HL-60 (cell line): ENCODE measurements around the gene TYMP.

Experiments used
- DNase-seq, 2 experiments: peaks; one replicate each; pipeline ENCODE4 v3.0.0-alpha.2; 2010 to 2020; ENCODE audit warnings: low read depth in 1 of 2, low spot score in 1 of 2
- H3K27ac ChIP-seq: fragments of 250-450 bp; sonication (Bioruptor Pico); replicated peaks from 2 replicates; pipeline ENCODE4 v1.5.1; 2020; ENCODE audit warnings: mild to moderate bottlenecking, moderate library complexity
- H3K27me3 ChIP-seq: fragments of 250-450 bp; sonication (Bioruptor Pico); 2 replicates; pipeline ENCODE4 v1.5.1; 2021; ENCODE audit warnings: mild to moderate bottlenecking, moderate library complexity; ENCODE audit not compliant: insufficient read depth, poor library complexity, severe bottlenecking
- H3K4me3 ChIP-seq: replicated peaks from 2 replicates; pipeline ENCODE4 v1.5.1; 2011; ENCODE audit warnings: mild to moderate bottlenecking, control low read depth, low read length; ENCODE audit not compliant: insufficient read depth
- CTCF ChIP-seq: IDR thresholded peaks from one replicate; pipeline ENCODE4 v1.5.1; 2011; ENCODE audit warnings: low read length, control low read depth, inconsistent platforms; ENCODE audit not compliant: insufficient read depth
- GABPA ChIP-seq: IDR thresholded peaks from 2 replicates; pipeline ENCODE4 v1.6.1; 2012; ENCODE audit warnings: low read depth
- POLR2AphosphoS5 ChIP-seq: IDR thresholded peaks from 2 replicates; pipeline ENCODE4 v1.6.1; 2012; ENCODE audit warnings: low read depth
- SPI1 ChIP-seq: IDR thresholded peaks from 2 replicates; pipeline ENCODE4 v1.6.1; 2012; ENCODE audit warnings: low read depth, mild to moderate bottlenecking, borderline replicate concordance
- TF ChIP-seq, protein P1 (sequence below): IDR thresholded peaks from 2 replicates; pipeline ENCODE4 v1.6.1; 2012; ENCODE audit warnings: low read depth; ENCODE audit not compliant: insufficient replicate concordance

The TYMP gene

DNA sequence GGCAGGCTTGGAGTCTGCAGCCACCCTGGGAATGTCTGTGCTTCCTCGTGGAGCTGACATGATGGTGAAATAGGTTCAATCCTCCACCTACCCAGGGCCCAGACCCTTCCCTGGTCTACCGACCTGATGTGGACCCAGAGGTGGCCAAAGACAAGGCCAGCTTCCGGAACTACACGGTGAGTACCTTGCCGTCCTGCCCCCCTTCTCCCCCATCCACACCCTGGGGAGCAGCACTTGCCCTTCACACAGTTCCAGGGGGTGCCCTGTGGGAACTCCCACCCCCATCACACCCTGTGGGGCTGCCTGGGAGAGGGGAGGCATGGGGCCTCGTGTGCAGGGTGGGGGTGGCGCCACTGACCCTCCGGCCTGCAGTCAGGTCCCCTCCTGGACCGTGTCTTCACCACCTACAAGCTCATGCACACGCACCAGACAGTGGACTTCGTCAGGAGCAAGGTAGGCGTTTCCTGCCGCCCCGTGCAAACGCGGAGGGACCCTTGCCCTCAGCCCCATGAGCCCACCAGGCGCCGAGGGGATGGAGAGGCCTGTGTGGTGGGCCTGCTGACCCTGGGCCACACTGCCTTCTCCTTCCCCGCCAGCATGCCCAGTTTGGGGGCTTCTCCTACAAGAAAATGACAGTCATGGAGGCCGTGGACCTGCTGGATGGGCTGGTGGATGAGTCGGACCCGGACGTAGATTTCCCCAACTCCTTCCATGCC, 42.4 kb downstream of the TYMP start:
- Histone ChIP-seq H3K27ac (no peak overlapping the region), H3K27me3 (no peaks in the 10 kb centered on the region), H3K4me3 (no peak overlapping the region)
- DNase-seq, result no peak
- TF ChIP-seq, protein P1, sequence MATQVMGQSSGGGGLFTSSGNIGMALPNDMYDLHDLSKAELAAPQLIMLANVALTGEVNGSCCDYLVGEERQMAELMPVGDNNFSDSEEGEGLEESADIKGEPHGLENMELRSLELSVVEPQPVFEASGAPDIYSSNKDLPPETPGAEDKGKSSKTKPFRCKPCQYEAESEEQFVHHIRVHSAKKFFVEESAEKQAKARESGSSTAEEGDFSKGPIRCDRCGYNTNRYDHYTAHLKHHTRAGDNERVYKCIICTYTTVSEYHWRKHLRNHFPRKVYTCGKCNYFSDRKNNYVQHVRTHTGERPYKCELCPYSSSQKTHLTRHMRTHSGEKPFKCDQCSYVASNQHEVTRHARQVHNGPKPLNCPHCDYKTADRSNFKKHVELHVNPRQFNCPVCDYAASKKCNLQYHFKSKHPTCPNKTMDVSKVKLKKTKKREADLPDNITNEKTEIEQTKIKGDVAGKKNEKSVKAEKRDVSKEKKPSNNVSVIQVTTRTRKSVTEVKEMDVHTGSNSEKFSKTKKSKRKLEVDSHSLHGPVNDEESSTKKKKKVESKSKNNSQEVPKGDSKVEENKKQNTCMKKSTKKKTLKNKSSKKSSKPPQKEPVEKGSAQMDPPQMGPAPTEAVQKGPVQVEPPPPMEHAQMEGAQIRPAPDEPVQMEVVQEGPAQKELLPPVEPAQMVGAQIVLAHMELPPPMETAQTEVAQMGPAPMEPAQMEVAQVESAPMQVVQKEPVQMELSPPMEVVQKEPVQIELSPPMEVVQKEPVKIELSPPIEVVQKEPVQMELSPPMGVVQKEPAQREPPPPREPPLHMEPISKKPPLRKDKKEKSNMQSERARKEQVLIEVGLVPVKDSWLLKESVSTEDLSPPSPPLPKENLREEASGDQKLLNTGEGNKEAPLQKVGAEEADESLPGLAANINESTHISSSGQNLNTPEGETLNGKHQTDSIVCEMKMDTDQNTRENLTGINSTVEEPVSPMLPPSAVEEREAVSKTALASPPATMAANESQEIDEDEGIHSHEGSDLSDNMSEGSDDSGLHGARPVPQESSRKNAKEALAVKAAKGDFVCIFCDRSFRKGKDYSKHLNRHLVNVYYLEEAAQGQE, result no peak

- TF ChIP-seq CTCF (no peak), GABPA (no peak), SPI1 (no peak), POLR2AphosphoS5 (no peak)
- TF ChIP-seq, protein P1, result no peak
- peaks cover 6% of the 10 kb centered on the region for H3K27me3 ChIP-seq
- no peak for DNase-seq
- no peak within 1 kb of the TSS for H3K27ac ChIP-seq
- H3K4me3 ChIP-seq, result no peak within 1 kb of the TSS
Observed at GRCh38 chr22:50486561-50487289, 43.1 kb downstream of the TYMP start, which contains the start of gene MIOX. TSS of gene MIOX (plus strand) at chr22:50486859. CDS start at chr22:50486898, 39 bp downstream.

DNA sequence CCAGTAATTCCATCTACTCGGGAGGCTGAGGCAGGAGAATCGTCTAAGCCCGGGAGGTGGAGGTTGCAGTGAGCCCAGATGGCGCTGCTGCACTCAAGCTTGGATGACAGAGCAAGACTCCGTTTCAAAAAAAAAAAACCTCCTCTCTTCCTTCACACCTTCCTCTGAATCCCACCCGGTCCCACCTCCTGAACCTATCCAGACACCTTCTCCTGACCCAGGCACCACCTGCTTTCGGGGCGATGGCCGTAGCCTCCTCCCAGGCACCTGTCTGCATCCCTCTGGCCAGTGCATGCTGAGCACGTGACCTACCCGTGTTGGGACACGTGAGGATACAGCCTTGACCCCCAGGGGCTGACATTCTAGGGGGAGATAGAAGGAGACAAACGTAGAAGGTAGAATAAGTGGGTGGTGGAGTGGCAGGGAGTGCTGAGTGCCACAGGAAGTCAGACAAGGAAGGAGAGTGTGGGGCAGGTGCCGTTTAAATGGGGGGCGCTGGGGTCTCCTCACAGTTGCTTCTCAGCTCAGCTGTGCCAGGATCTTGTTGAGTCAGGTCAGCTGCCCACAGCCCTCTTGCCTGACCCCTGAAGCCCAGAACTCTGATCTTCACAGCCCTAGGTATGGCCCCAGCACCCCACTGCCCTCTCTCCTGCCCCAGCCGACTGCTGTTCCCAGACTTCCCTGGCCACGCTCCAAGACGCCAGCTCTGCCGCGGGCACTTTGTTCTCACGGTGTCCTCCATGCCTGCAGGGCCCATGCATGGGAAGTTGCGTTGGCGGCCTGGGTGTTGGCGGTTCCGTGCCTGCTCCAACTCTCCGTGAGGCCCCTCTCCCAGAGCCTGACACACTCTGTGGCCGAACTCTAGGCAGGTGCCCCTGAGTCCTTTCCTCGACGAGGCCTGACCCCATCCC, 44.3 kb downstream of the TYMP start:
- H3K4me3 ChIP-seq, result no peak overlapping the region
- peaks cover 12% of the 10 kb centered on the region for H3K27me3 ChIP-seq
- no peak for DNase-seq
- TF ChIP-seq GABPA (no peak), POLR2AphosphoS5 (no peak)
- H3K27ac ChIP-seq, result no peak overlapping the region

- no peak overlapping the region for H3K4me3 ChIP-seq
- TF ChIP-seq GABPA (no peak), POLR2AphosphoS5 (no peak), CTCF (no peak), SPI1 (no peak)
- TF ChIP-seq, protein P1, result no peak
- H3K27me3 ChIP-seq, result peaks cover 22% of the 10 kb centered on the region
- DNase-seq, result no peak
- no peak overlapping the region for H3K27ac ChIP-seq
Observed at GRCh38 chr22:50483977-50484853, 45.6 kb downstream of the TYMP start.
